Naive thymus-derived CD4-positive, alpha-beta T cell (primary cell): ENCODE measurements around the gene RAP1B. TPM values are rescaled to one million over a fixed set of nuclear protein-coding genes. Genes with fewer than 3 reads are reported as not detected.

Source experiments
- ATAC-seq: fragments of 150-1000 bp; cut with Tn5 transposase; 2 replicates; pipeline ENCODE4 v1.10.0; 2021; ENCODE audit warnings: mild to moderate bottlenecking, moderate library complexity
- CTCF ChIA-PET: fragments of 350-600 bp; sonication (Branson Sonifier 250); formaldehyde crosslinking; loops from one replicate; lab custom pipeline; 2021; ENCODE audit warnings: antibody characterized with exemption; lab: Charles Lee
- POLR2A ChIA-PET: fragments of 350-600 bp; sonication (Branson Sonifier 250); formaldehyde crosslinking; loops from one replicate; lab custom pipeline; 2021; ENCODE audit warnings: antibody characterized with exemption, inconsistent platforms; lab: Charles Lee
- DNase-seq, 9 donors: peaks; one replicate each; pipeline versions ENCODE4 v3.0.0 to v3.0.0-alpha.2; 2020 to 2022; ENCODE audit warnings: mixed read lengths in 1 of 9
- H3K27ac ChIP-seq: one replicate; pipeline ENCODE4 v1.7.0; 2013; ENCODE audit warnings: mild to moderate bottlenecking, low read depth, low read length, moderate library complexity
- H3K27me3 ChIP-seq, 2 donors: one replicate each; pipeline ENCODE4 v1.7.0; 2013; ENCODE audit warnings: low read length in 2 of 2, mild to moderate bottlenecking in 2 of 2, moderate library complexity in 2 of 2; ENCODE audit not compliant: control insufficient read depth in 2 of 2, insufficient read depth in 2 of 2
- H3K36me3 ChIP-seq, 3 experiments: 1 replicate in 2 of 3; 2 replicates in 1 of 3; pipeline ENCODE4 v1.7.0; 2013; ENCODE audit warnings: low read length in 3 of 3, mild to moderate bottlenecking in 3 of 3, moderate library complexity in 1 of 3; ENCODE audit not compliant: insufficient read depth in 3 of 3, control insufficient read depth in 2 of 3
- H3K4me1 ChIP-seq, 2 donors: one replicate each; pipeline ENCODE4 v1.7.0; 2013; ENCODE audit warnings: low read length in 2 of 2, mild to moderate bottlenecking in 2 of 2, moderate library complexity in 1 of 2; ENCODE audit not compliant: control insufficient read depth in 2 of 2, insufficient read depth in 2 of 2
- H3K4me3 ChIP-seq: 2 replicates; pipeline ENCODE4 v1.7.0; 2013; ENCODE audit warnings: mild to moderate bottlenecking, low read length
- H3K9me3 ChIP-seq, 3 experiments: 1 replicate in 2 of 3; 2 replicates in 1 of 3; pipeline ENCODE4 v1.7.0; 2013; ENCODE audit warnings: low read length in 3 of 3; ENCODE audit not compliant: control insufficient read depth in 2 of 3
- H3K27ac Mint-ChIP-seq, 9 donors: one replicate each; pipeline ENCODE4 v1.8.0; 2020 to 2022; ENCODE audit warnings: mixed read lengths in 9 of 9, mild to moderate bottlenecking in 8 of 9, moderate library complexity in 5 of 9, inconsistent platforms in 2 of 9
- H3K27me3 Mint-ChIP-seq, 5 donors: one replicate each; pipeline ENCODE4 v1.8.0; 2021 to 2022; ENCODE audit warnings: mixed read lengths in 5 of 5, mild to moderate bottlenecking in 1 of 5
- H3K36me3 Mint-ChIP-seq, 5 donors: one replicate each; pipeline ENCODE4 v1.8.0; 2020 to 2022; ENCODE audit warnings: mixed read lengths in 5 of 5, mild to moderate bottlenecking in 3 of 5, inconsistent platforms in 1 of 5
- H3K4me1 Mint-ChIP-seq, 7 donors: one replicate each; pipeline ENCODE4 v1.8.0; 2020 to 2022; ENCODE audit warnings: mixed read lengths in 7 of 7, mild to moderate bottlenecking in 3 of 7, inconsistent platforms in 1 of 7
- H3K4me3 Mint-ChIP-seq, 10 donors: one replicate each; pipeline ENCODE4 v1.8.0; 2020 to 2022; ENCODE audit warnings: mild to moderate bottlenecking in 10 of 10, mixed read lengths in 10 of 10, moderate library complexity in 6 of 10, inconsistent platforms in 2 of 10
- H3K9me3 Mint-ChIP-seq, 11 donors: one replicate each; pipeline ENCODE4 v1.8.0; 2020 to 2022; ENCODE audit warnings: mixed read lengths in 11 of 11, mild to moderate bottlenecking in 4 of 11, inconsistent platforms in 1 of 11, moderate library complexity in 1 of 11
- intact Hi-C, 2 donors: fragments of 100-400 bp; cut with micrococcal nuclease; formaldehyde crosslinking; loops; one replicate each; pipeline ENCODE4 v1.15.1; 2023
- polyA plus RNA-seq, 2 donors: library from polyadenylated mRNA; unstranded; fragments of 300-500 nt; fragmentation: Illumina TruSeq; gene quantifications; one replicate each; pipeline ENCODE4 v1.2.3, GENCODE V29; 2021
- total RNA-seq, 6 experiments: library from RNA in 5 of 6; stranded (reverse) in 5 of 6; gene quantifications; 1 replicate in 5 of 6; 2 replicates in 1 of 6; pipeline ENCODE4 v1.2.3 and lab custom pipeline; 2021 to 2026

RAP1B gene
- total and polyA plus RNA-seq, 7 experiments from 2014 or later: 202 to 596 (median 224) TPM

- Histone ChIP-seq H3K27me3 (no peaks in the 10 kb centered on the region), H3K36me3 (no peaks in the 10 kb centered on the region), H3K9me3 (no peaks in the 10 kb centered on the region), H3K4me1 (peaks cover 3 to 19% of the 10 kb centered on the region in 2 donors), H3K27ac (no peak overlapping the region), H3K4me3 (no peak overlapping the region)
- Mint-ChIP-seq H3K9me3 (no peaks in the 10 kb centered on the region), H3K4me1 (peaks cover 26 to 60% (median 51%) of the 10 kb centered on the region in 7 donors), H3K27me3 (no peaks in the 10 kb centered on the region), H3K4me3 (peak overlapping the region in 3 of 10 donors; percentile 8 to 71 (median 45)), H3K27ac (peak overlapping the region in 6 of 9 donors; percentile 31 to 86 (median 38)), H3K36me3 (peaks cover 0 to 7% (median 0%) of the 10 kb centered on the region in 5 donors)
- CTCF ChIA-PET: interaction anchor here (0.8 kb wide), 1 partner anchor 10 kb away, joined by 3 read pairs; no protein-coding TSS in a partner anchor
- no peak for ATAC-seq
- intact Hi-C loops: no loop called here
- DNase-seq: no peak
- POLR2A ChIA-PET: interaction anchor here (0.7 to 13.2 kb wide), 4 partner anchors 7 to 49 kb away, joined by 3 to 167 read pairs (median 4); partner anchors contain the start of gene RAP1B
Measured at GRCh38 chr12:68601767-68602166, 8.9 kb upstream of the RAP1B start.

- H3K36me3 Mint-ChIP-seq: peaks cover 0 to 7% (median 0%) of the 10 kb centered on the region in 5 donors
- Histone ChIP-seq H3K27ac (no peak overlapping the region), H3K9me3 (no peaks in the 10 kb centered on the region), H3K36me3 (no peaks in the 10 kb centered on the region), H3K4me3 (no peak overlapping the region), H3K4me1 (peaks cover 3 to 15% of the 10 kb centered on the region in 2 donors), H3K27me3 (no peaks in the 10 kb centered on the region)
- CTCF ChIA-PET: no interaction called here
- no peak overlapping the region for H3K4me3 Mint-ChIP-seq
- H3K27ac Mint-ChIP-seq: no peak overlapping the region
- DNase-seq (no peak), ATAC-seq (no peak)
- POLR2A ChIA-PET: interaction anchor here (0.6 to 13.2 kb wide), 5 partner anchors 8 to 1010 kb away, joined by 3 to 167 read pairs (median 5); partner anchors contain the start of gene RAP1B
- peaks cover 25 to 57% (median 49%) of the 10 kb centered on the region in 7 donors for H3K4me1 Mint-ChIP-seq
- intact Hi-C loops: no loop called here
- H3K27me3 Mint-ChIP-seq: no peaks in the 10 kb centered on the region
- no peaks in the 10 kb centered on the region for H3K9me3 Mint-ChIP-seq
Measured at GRCh38 chr12:68602720-68603119, 8.0 kb upstream of the RAP1B start.

GRCh38 chr12:68608191-68608590 is 2.5 kb upstream of the RAP1B start:
- H3K27me3 ChIP-seq: no peaks in the 10 kb centered on the region
- peak overlapping the region in 7 of 10 donors; percentile 4 to 31 (median 11) for H3K4me3 Mint-ChIP-seq
- no peaks in the 10 kb centered on the region for H3K4me1 ChIP-seq
- intact Hi-C loops: no loop called here
- H3K27ac ChIP-seq: no peak overlapping the region
- POLR2A ChIA-PET: interaction anchor here (0.7 to 13.2 kb wide), 5 partner anchors 14 to 159 kb away, joined by 3 to 167 read pairs (median 3); no protein-coding TSS in a partner anchor
- peaks cover 0 to 14% (median 10%) of the 10 kb centered on the region in 5 donors for H3K36me3 Mint-ChIP-seq
- no peak overlapping the region for H3K4me3 ChIP-seq
- DNase-seq (no peak), ATAC-seq (no peak)
- CTCF ChIA-PET: interaction anchor here (1.1 kb wide), 1 partner anchor 15 kb away, joined by 3 read pairs; no protein-coding TSS in a partner anchor
- H3K27me3 Mint-ChIP-seq: no peaks in the 10 kb centered on the region
- H3K9me3 ChIP-seq: no peaks in the 10 kb centered on the region
- H3K36me3 ChIP-seq: peaks cover 0 to 4% (median 0%) of the 10 kb centered on the region in 3 experiments
- peak overlapping the region in 6 of 9 donors; percentile 35 to 59 (median 53) for H3K27ac Mint-ChIP-seq
- H3K9me3 Mint-ChIP-seq: peaks cover 0 to 1% (median 0%) of the 10 kb centered on the region in 11 donors
- H3K4me1 Mint-ChIP-seq: peaks cover 19 to 27% (median 24%) of the 10 kb centered on the region in 7 donors

DNA sequence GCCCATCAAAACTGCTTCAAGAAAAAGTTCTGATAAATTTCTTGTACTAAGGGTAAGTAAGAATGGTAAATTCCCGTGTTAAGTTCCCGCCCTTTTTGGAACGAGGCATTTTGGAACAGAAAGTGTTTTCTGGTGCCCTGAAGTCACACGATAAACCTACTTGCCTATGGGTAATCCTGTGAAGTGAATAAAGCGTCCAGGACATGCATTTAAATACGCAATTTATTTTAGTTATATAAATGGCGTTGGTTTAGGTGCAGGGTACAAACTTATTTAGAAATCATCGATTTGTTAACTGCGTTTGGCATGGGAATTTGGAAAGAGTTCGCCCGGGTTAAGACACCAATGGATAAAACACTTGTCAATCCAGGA is 715 bp upstream of the RAP1B start:
- peak overlapping the region; percentile 95 to 99 (median 97) for H3K27ac Mint-ChIP-seq

DNA sequence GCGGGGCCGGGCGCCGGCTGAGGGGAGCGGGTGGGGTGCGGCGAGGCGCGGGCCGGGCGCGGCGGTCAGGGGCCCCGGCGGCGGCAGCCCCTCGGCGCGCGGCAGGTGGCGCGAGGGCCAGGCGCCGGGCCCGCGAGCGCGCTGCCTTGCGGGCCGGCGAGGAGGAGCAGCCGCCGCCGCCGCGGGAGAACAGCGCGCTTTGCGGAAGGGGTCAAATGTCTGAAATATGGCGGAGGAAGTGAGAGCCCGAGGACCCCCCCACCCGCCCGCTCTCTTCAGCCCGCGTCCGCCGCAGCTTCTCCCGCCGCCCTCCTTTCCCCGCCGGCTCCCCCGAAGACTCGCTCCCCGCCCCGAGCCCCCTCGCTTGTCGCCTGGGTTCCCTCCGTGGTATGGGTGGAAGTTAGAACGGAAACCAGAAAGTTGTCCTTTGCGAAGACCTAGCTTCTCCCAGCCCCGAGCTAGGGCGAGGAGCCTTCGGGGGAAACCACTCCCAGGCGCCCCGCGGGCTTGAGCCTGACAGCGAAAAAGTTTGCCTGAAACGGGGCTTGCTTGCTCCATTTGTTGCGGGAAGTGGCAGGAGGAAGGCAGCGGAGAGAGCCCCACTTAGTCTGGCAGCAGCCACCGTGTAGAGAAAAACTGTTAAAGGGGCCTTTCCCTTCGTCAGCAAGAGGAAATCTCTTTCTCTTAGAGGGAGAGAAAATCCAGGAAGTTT is 551 bp downstream of the RAP1B start:
- CTCF ChIA-PET: no interaction called here
- peaks cover 15 to 19% of the 10 kb centered on the region in 2 donors for H3K4me1 ChIP-seq
- H3K4me3 Mint-ChIP-seq: peak overlapping the region; percentile 93 to 99 (median 98)
- POLR2A ChIA-PET: interaction anchor here (0.5 to 13.2 kb wide), 41 partner anchors 7 to 280 kb away, joined by 3 to 167 read pairs (median 5); partner anchors contain the start of genes MDM1, MDM2, NUP107 and SLC35E3
- no peaks in the 10 kb centered on the region for H3K9me3 ChIP-seq
- peaks cover 38 to 49% (median 44%) of the 10 kb centered on the region in 7 donors for H3K4me1 Mint-ChIP-seq
- intact Hi-C loops: loop anchor here (1.0 to 5.0 kb wide), 10 partner anchors 34 to 1344 kb away; partner anchors contain the start of genes CAND1 (in 2 of the 2), MDM2 (in 1 of the 2) and SLC35E3 (in 1 of the 2)
- peaks cover 0 to 33% (median 29%) of the 10 kb centered on the region in 5 donors for H3K36me3 Mint-ChIP-seq
- H3K27ac Mint-ChIP-seq: peak overlapping the region; percentile 95 to 99 (median 98)
- H3K27ac ChIP-seq: peak overlapping the region; percentile 97
- ATAC-seq: peak; percentile 30
- DNase-seq: peak; percentile 31 to 56 (median 51)
- H3K4me3 ChIP-seq: peak overlapping the region; percentile 89
- H3K27me3 Mint-ChIP-seq: no peaks in the 10 kb centered on the region
- peaks cover 0 to 1% (median 0%) of the 10 kb centered on the region in 11 donors for H3K9me3 Mint-ChIP-seq
- peaks cover 0 to 4% (median 0%) of the 10 kb centered on the region in 3 experiments for H3K36me3 ChIP-seq
- H3K27me3 ChIP-seq: no peaks in the 10 kb centered on the region

More for the DNA sequence above, 715 bp upstream of the RAP1B start:
- Mint-ChIP-seq H3K9me3 (peaks cover 0 to 1% (median 0%) of the 10 kb centered on the region in 11 donors), H3K4me3 (peak overlapping the region; percentile 91 to 98 (median 94)), H3K27me3 (no peaks in the 10 kb centered on the region), H3K36me3 (peaks cover 0 to 29% (median 24%) of the 10 kb centered on the region in 5 donors), H3K4me1 (peaks cover 30 to 41% (median 36%) of the 10 kb centered on the region in 7 donors)
- Histone ChIP-seq H3K9me3 (no peaks in the 10 kb centered on the region), H3K27ac (peak overlapping the region; percentile 97), H3K27me3 (no peaks in the 10 kb centered on the region), H3K36me3 (peaks cover 0 to 4% (median 0%) of the 10 kb centered on the region in 3 experiments), H3K4me1 (peaks cover 10 to 13% of the 10 kb centered on the region in 2 donors), H3K4me3 (peak overlapping the region; percentile 62)
- ChIA-PET POLR2A (interaction anchor here (0.6 to 13.2 kb wide), 39 partner anchors 8 to 346 kb away, joined by 3 to 167 read pairs (median 5); partner anchors contain the start of genes MDM1, MDM2, NUP107 and SLC35E3), CTCF (interaction anchor here (0.6 to 1.0 kb wide), 4 partner anchors 10 to 20 kb away, joined by 3 to 4 read pairs (median 3); no protein-coding TSS in a partner anchor)
- intact Hi-C loops: loop anchor here (1.0 to 5.0 kb wide), 19 partner anchors 11 to 1343 kb away; partner anchors contain the start of genes CAND1 (in 2 of the 2), MDM1 (in 2 of the 2), NUP107 (in 2 of the 2) and SLC35E3 (in 1 of the 2)
- DNase-seq (peak in 2 of 9 donors; percentile 44 to 48), ATAC-seq (no peak)

GRCh38 chr12:68611806-68612160 is 1.1 kb downstream of the RAP1B start:
- Histone ChIP-seq H3K27ac (peak overlapping the region; percentile 97), H3K27me3 (no peaks in the 10 kb centered on the region), H3K9me3 (no peaks in the 10 kb centered on the region), H3K4me3 (peak overlapping the region; percentile 89), H3K36me3 (peaks cover 0 to 4% (median 0%) of the 10 kb centered on the region in 3 experiments), H3K4me1 (peaks cover 19 to 24% of the 10 kb centered on the region in 2 donors)
- intact Hi-C loops: loop anchor here (1.0 to 5.0 kb wide), 13 partner anchors 19 to 1344 kb away; partner anchors contain the start of genes CAND1 (in 2 of the 2), SLC35E3 (in 2 of the 2) and MDM2 (in 1 of the 2)
- Mint-ChIP-seq H3K36me3 (peaks cover 0 to 33% (median 29%) of the 10 kb centered on the region in 5 donors), H3K9me3 (peaks cover 0 to 1% (median 0%) of the 10 kb centered on the region in 11 donors), H3K27me3 (no peaks in the 10 kb centered on the region), H3K4me3 (peak overlapping the region; percentile 93 to 99 (median 98)), H3K4me1 (peaks cover 40 to 54% (median 47%) of the 10 kb centered on the region in 7 donors), H3K27ac (peak overlapping the region; percentile 95 to 99 (median 98))
- CTCF ChIA-PET: interaction anchor here (1.2 to 1.4 kb wide), 2 partner anchors 12 to 163 kb away, joined by 3 to 4 read pairs; no protein-coding TSS in a partner anchor
- POLR2A ChIA-PET: interaction anchor here (0.5 to 13.2 kb wide), 24 partner anchors 8 to 280 kb away, joined by 3 to 167 read pairs (median 5); partner anchors contain the start of genes MDM1 and MDM2
- no peak for ATAC-seq
- no peak for DNase-seq
